Thoracic aorta (tissue), 2 donors: ENCODE results near the gene LPGAT1. TPM values are rescaled to one million over a fixed set of nuclear protein-coding genes. Genes with fewer than 3 reads are reported as not detected.

Experiments
- ATAC-seq: fragments of 150-250 bp; one replicate; pipeline ENCODE4 v1.8.0; 2017; ENCODE audit warnings: low read depth; ENCODE audit not compliant: insufficient number of reproducible peaks, low FRiP score
- DNase-seq: peaks from one replicate; pipeline ENCODE4 v3.0.0-alpha.2; 2020; ENCODE audit warnings: low spot score
- H3K27ac ChIP-seq, 2 donors: fragments of 200-600 bp; sonication (generic); 1 replicate in 1 of 2; 2 replicates in 1 of 2; pipeline ENCODE4 v1.5.1; 2016; ENCODE audit warnings: mild to moderate bottlenecking in 2 of 2, moderate library complexity in 2 of 2
- H3K27me3 ChIP-seq: fragments of 200-600 bp; sonication (generic); replicated peaks from 2 replicates; pipeline ENCODE4 v1.6.0; 2016; ENCODE audit warnings: mild to moderate bottlenecking; ENCODE audit not compliant: insufficient read depth
- H3K36me3 ChIP-seq: fragments of 200-600 bp; sonication (generic); one replicate; pipeline ENCODE4 v1.5.1; 2016
- H3K4me1 ChIP-seq, 2 donors: fragments of 200-600 bp; sonication (generic); 1 replicate in 1 of 2; 2 replicates in 1 of 2; pipeline versions ENCODE4 v1.5.1 to v1.6.0; 2016; ENCODE audit warnings: low read depth in 2 of 2, mild to moderate bottlenecking in 1 of 2; ENCODE audit not compliant: control insufficient read depth in 1 of 2
- H3K4me3 ChIP-seq: fragments of 200-600 bp; sonication (generic); 2 replicates; pipeline ENCODE4 v1.5.1; 2016; ENCODE audit warnings: mild to moderate bottlenecking
- H3K9me3 ChIP-seq: fragments of 200-600 bp; sonication (generic); 2 replicates; pipeline ENCODE4 v1.5.1; 2016
- CTCF ChIP-seq: fragments of 200-600 bp; sonication (generic); IDR thresholded peaks from one replicate; pipeline ENCODE4 v1.5.1; 2019; ENCODE audit warnings: antibody characterized with exemption
- total RNA-seq, 2 donors: library from RNA; depleted of rRNA; stranded (reverse); fragments of >200 nt; gene quantifications; one replicate each; pipeline versions ENCODE4 v1.1.0 to v1.2.3, GENCODE V29; 2016

Gene LPGAT1
- total RNA-seq, 2 donors from 2014 or later, result 32.5 to 48.0 TPM

- ATAC-seq (no peak), DNase-seq (no peak)
- H3K4me1 ChIP-seq, result no peaks in the 10 kb centered on the region
- no peak overlapping the region for H3K27ac ChIP-seq
- no peaks in the 10 kb centered on the region for H3K9me3 ChIP-seq
- no peak for TF ChIP-seq CTCF
- no peaks in the 10 kb centered on the region for H3K36me3 ChIP-seq
- H3K4me3 ChIP-seq, result no peak overlapping the region
- H3K27me3 ChIP-seq, result no peaks in the 10 kb centered on the region
These were observed 25.6 kb downstream of the LPGAT1 start for GRCh38 chr1:211804915-211805314.

GRCh38 chr1:211800925-211801607, 29.5 kb downstream of the LPGAT1 start:
- Histone ChIP-seq H3K4me3 (no peak overlapping the region), H3K4me1 (no peaks in the 10 kb centered on the region), H3K36me3 (no peaks in the 10 kb centered on the region), H3K27me3 (no peaks in the 10 kb centered on the region), H3K9me3 (no peaks in the 10 kb centered on the region), H3K27ac (no peak overlapping the region)
- no peak for TF ChIP-seq CTCF
- DNase-seq (no peak), ATAC-seq (no peak)

GRCh38 chr1:211797994-211798393, 32.6 kb downstream of the LPGAT1 start:
- ATAC-seq, result no peak
- Histone ChIP-seq H3K9me3 (no peaks in the 10 kb centered on the region), H3K4me1 (no peaks in the 10 kb centered on the region), H3K4me3 (no peak overlapping the region), H3K27me3 (no peaks in the 10 kb centered on the region), H3K36me3 (no peaks in the 10 kb centered on the region), H3K27ac (no peak overlapping the region)
- no peak for DNase-seq
- TF ChIP-seq CTCF, result no peak

GRCh38 chr1:211791979-211792378, 38.6 kb downstream of the LPGAT1 start:
- no peaks in the 10 kb centered on the region for H3K4me1 ChIP-seq
- no peak for DNase-seq
- no peak for TF ChIP-seq CTCF
- no peak for ATAC-seq
- H3K27me3 ChIP-seq, result no peaks in the 10 kb centered on the region
- no peak overlapping the region for H3K27ac ChIP-seq
- no peak overlapping the region for H3K4me3 ChIP-seq
- H3K9me3 ChIP-seq, result no peaks in the 10 kb centered on the region
- peaks cover 12% of the 10 kb centered on the region for H3K36me3 ChIP-seq

- Histone ChIP-seq H3K4me3 (no peak overlapping the region), H3K9me3 (no peaks in the 10 kb centered on the region), H3K27ac (no peak overlapping the region), H3K4me1 (no peaks in the 10 kb centered on the region), H3K27me3 (no peaks in the 10 kb centered on the region), H3K36me3 (peaks cover 12% of the 10 kb centered on the region)
- DNase-seq (no peak), ATAC-seq (no peak)
- no peak for TF ChIP-seq CTCF
These were observed 40.7 kb downstream of the LPGAT1 start for GRCh38 chr1:211789641-211790464.
